Mammary epithelial cell (primary cell): Measurements from ENCODE around the gene CTCFL.

Experiments used
- EZH2 ChIP-seq: IDR thresholded peaks from 2 replicates; pipeline ENCODE4 v1.6.1; 2012; ENCODE audit warnings: low read length, inconsistent platforms, borderline replicate concordance
- TF ChIP-seq, protein P1 (sequence below), 2 donors: IDR thresholded peaks in 1 of 2; conservative IDR thresholded peaks in 1 of 2; 2 replicates each; pipeline ENCODE4 v1.5.1; 2011 to 2012; ENCODE audit warnings: inconsistent platforms in 2 of 2, low read length in 2 of 2, mild to moderate bottlenecking in 2 of 2, control low read depth in 1 of 2, low read depth in 1 of 2; ENCODE audit not compliant: insufficient read depth in 1 of 2; ENCODE audit errors: extremely low read depth in 1 of 2

DNA sequence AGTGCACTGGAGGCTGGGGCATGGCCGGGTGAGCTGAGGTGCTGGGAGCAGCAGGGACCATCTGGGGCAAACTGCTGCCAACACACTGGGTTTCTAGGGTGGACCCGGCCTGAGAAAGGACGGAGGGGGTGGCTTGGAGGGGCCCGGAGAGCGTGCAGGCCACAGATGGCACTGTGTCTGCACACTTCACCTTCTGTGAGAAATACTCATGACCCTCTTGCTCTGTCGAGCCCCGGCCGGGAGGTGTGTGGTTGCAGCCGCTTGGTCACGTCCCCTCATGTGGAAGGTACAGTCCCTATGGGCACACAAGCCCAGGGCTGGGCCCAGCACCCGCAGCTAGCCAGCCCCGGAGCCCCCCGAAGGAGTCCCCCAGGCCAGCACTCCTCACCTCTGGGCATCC is 74.0 kb downstream of the CTCFL start:
- TF ChIP-seq, protein P1, sequence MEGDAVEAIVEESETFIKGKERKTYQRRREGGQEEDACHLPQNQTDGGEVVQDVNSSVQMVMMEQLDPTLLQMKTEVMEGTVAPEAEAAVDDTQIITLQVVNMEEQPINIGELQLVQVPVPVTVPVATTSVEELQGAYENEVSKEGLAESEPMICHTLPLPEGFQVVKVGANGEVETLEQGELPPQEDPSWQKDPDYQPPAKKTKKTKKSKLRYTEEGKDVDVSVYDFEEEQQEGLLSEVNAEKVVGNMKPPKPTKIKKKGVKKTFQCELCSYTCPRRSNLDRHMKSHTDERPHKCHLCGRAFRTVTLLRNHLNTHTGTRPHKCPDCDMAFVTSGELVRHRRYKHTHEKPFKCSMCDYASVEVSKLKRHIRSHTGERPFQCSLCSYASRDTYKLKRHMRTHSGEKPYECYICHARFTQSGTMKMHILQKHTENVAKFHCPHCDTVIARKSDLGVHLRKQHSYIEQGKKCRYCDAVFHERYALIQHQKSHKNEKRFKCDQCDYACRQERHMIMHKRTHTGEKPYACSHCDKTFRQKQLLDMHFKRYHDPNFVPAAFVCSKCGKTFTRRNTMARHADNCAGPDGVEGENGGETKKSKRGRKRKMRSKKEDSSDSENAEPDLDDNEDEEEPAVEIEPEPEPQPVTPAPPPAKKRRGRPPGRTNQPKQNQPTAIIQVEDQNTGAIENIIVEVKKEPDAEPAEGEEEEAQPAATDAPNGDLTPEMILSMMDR (conservative IDR thresholded peaks at IDR 0.05 in 1 of 2, IDR thresholded peaks at IDR 0.05 in 1 of 2; ENCODE audit: extremely low read depth in 1 of 2, insufficient read depth in 1 of 2, low read depth in 1 of 2, low read length in 2 of 2), result no peak
- no peak for TF ChIP-seq EZH2
